Upper lobe of left lung (tissue), 4 donors: Measurements from ENCODE around the gene SPTBN5.

Source experiments
- CTCF ChIP-seq, 6 experiments: fragments of 450-650 bp in 4 of 6; fragments of 200-600 bp in 2 of 6; sonication (generic) in 2 of 6; IDR thresholded peaks; one replicate each; pipeline ENCODE4 v1.5.1; 2016 to 2019; ENCODE audit warnings: antibody characterized with exemption in 6 of 6
- EP300 ChIP-seq, 4 donors: sonication (generic); formaldehyde crosslinking; IDR thresholded peaks; one replicate each; pipeline ENCODE4 v1.5.1; 2017; ENCODE audit warnings: antibody characterized with exemption in 4 of 4, control low read depth in 2 of 4
- POLR2A ChIP-seq, 4 donors: fragments of 450-650 bp; IDR thresholded peaks; one replicate each; pipeline ENCODE4 v1.5.1; 2016 to 2017; ENCODE audit warnings: antibody characterized with exemption in 4 of 4, mild to moderate bottlenecking in 2 of 4
- POLR2AphosphoS5 ChIP-seq, 2 donors: sonication (generic); formaldehyde crosslinking; IDR thresholded peaks; one replicate each; pipeline ENCODE4 v1.5.1; 2017; ENCODE audit warnings: antibody characterized with exemption in 2 of 2

GRCh38 chr15:41881086-41881485 lies 12.8 kb downstream of the SPTBN5 start:
- TF ChIP-seq CTCF (IDR thresholded peaks at IDR 0.05) (no peak), POLR2AphosphoS5 (IDR thresholded peaks at IDR 0.05) (no peak), POLR2A (IDR thresholded peaks at IDR 0.05) (no peak), EP300 (IDR thresholded peaks at IDR 0.05) (no peak)
